HepG2 (cell line): ENCODE data around the gene EVA1C.

Source experiments
- JUND ChIP-seq: sonication (generic); formaldehyde crosslinking; IDR thresholded peaks from 2 replicates; pipeline ENCODE4 v1.8.0; 2022; ENCODE audit warnings: mild to moderate bottlenecking, missing genetic modification reagents
- TEAD2 ChIP-seq: sonication (generic); formaldehyde crosslinking; IDR thresholded peaks from 2 replicates; pipeline ENCODE4 v1.9.0; 2021; ENCODE audit warnings: missing genetic modification reagents
- TF ChIP-seq, protein P1 (sequence below), 2 experiments: sonication (generic) in 1 of 2; formaldehyde crosslinking in 1 of 2; IDR thresholded peaks; 2 replicates each; pipeline versions ENCODE4 v1.4.0 to v1.6.1; 2018 to 2020; ENCODE audit warnings: missing genetic modification reagents in 2 of 2, borderline replicate concordance in 1 of 2, low read depth in 1 of 2, mild to moderate bottlenecking in 1 of 2, missing biosample characterization in 1 of 2

DNA sequence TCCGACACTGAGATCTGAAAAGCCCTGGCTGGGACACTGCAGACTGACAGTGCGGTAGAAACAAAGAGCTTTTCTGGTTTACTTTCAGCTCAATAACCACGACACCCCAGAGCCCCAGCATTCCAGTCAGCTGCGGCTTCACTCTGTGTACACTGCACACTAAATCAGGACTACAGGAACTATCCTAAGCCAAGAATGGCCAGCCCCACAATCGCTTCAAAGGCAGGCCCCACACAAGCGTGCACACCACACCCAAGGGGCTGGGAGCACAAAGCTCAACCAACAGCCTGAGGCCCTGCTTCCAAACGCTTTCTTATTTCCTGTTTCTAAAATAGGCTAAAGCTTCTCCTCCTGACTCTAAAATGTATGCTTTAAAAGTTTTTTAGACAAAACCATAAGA lies 48.1 kb upstream of the EVA1C start:
- TF ChIP-seq, protein P1, sequence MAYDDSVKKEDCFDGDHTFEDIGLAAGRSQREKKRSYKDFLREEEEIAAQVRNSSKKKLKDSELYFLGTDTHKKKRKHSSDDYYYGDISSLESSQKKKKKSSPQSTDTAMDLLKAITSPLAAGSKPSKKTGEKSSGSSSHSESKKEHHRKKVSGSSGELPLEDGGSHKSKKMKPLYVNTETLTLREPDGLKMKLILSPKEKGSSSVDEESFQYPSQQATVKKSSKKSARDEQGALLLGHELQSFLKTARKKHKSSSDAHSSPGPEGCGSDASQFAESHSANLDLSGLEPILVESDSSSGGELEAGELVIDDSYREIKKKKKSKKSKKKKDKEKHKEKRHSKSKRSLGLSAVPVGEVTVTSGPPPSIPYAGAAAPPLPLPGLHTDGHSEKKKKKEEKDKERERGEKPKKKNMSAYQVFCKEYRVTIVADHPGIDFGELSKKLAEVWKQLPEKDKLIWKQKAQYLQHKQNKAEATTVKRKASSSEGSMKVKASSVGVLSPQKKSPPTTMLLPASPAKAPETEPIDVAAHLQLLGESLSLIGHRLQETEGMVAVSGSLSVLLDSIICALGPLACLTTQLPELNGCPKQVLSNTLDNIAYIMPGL (CRISPR knock-in tag; IDR thresholded peaks at IDR 0.05; ENCODE audit: borderline replicate concordance in 1 of 2, low read depth in 1 of 2): no peak
- no peak for TF ChIP-seq TEAD2 (CRISPR knock-in tag)
- no peak for TF ChIP-seq JUND (CRISPR knock-in tag)
